ENCODE results near the gene C15orf40. TPM values are rescaled to one million over a fixed set of nuclear protein-coding genes. Genes with fewer than 3 reads are reported as not detected.

The C15orf40 gene
- total and polyA plus RNA-seq, 9 of the 15 experiments (the other 6 are each of a cell fraction or from before 2014, with no cell fraction given) = 15.9 to 52.0 (median 27.0) TPM

- TF ChIP-seq ZNF318 (IDR thresholded peaks at IDR 0.05; ENCODE audit: borderline replicate concordance in 1 of 2, low read depth in 1 of 2) (no peak), OTX1 (CRISPR knock-in tag; IDR thresholded peaks at IDR 0.05) (no peak), ZBTB8A (IDR thresholded peaks at IDR 0.05; ENCODE audit: partially characterized antibody) (no peak), ZNF347 (CRISPR knock-in tag; IDR thresholded peaks at IDR 0.05; ENCODE audit: low read depth) (no peak), RBBP5 (IDR thresholded peaks at IDR 0.05; ENCODE audit: borderline replicate concordance, insufficient read depth, low read length, poor library complexity, severe bottlenecking) (peak; percentile 88), ZNF140 (CRISPR knock-in tag; IDR thresholded peaks at IDR 0.05) (no peak), FOXP4 (CRISPR knock-in tag; IDR thresholded peaks at IDR 0.05; ENCODE audit: borderline replicate concordance) (peak; percentile 96; the same call in 1 of the 2 replicates), EWSR1 (IDR thresholded peaks at IDR 0.05; ENCODE audit: borderline replicate concordance, low read depth, partially characterized antibody) (no peak), ZNF511 (CRISPR knock-in tag; IDR thresholded peaks at IDR 0.05) (peak; percentile 73; the same call in 1 of the 2 replicates), ID3 (CRISPR knock-in tag; IDR thresholded peaks at IDR 0.05) (no peak), ID3 (tag; IDR thresholded peaks at IDR 0.05) (peak; percentile 76; the same call in 1 of the 2 replicates), KDM2B (CRISPR knock-in tag; IDR thresholded peaks at IDR 0.05) (peak; percentile 66; the same call in 1 of the 2 replicates), ARHGAP35 (IDR thresholded peaks at IDR 0.05; ENCODE audit: partially characterized antibody) (no peak), MYBL2 (IDR thresholded peaks at IDR 0.05; ENCODE audit: low read depth) (no peak), MYBL2 (CRISPR knock-in tag; IDR thresholded peaks at IDR 0.05; ENCODE audit: borderline replicate concordance) (no peak)
Measured at GRCh38 chr15:83011271-83012075, at the start of gene C15orf40 (continued).

Data from K562 (cell line).